ENCODE results near the gene LSM3. TPM values are rescaled to one million over a fixed set of nuclear protein-coding genes. Genes with fewer than 3 reads are reported as not detected.

LSM3 gene
- total RNA-seq, 2 experiments from 2014 or later = 22.1 to 22.9 TPM

Other genes starting within 250 kb of the LSM3 start
- 10 to 100 TPM; 17.5 to 19.2 TPM for gene CHCHD4, start 53.9 kb upstream of the LSM3 start, total RNA-seq
- gene TMEM43, start 53.8 kb upstream of the LSM3 start, total RNA-seq = 10 to 100 TPM; 31.0 to 32.4 TPM
- 10 to 100 TPM; 27.8 to 31.6 TPM for gene XPC, start 216 bp upstream of the LSM3 start, total RNA-seq
- 10 to 100 TPM; 44.0 to 45.1 TPM for gene SLC6A6, start 223.8 kb downstream of the LSM3 start, total RNA-seq

Data from activated CD4-positive, alpha-beta memory T cell treated with anti-CD3 and anti-CD28 coated beads for 36 hours (primary cell).